EH (cell line): ENCODE measurements around the gene ANKRD39.

ENCODE experiments used
- DNase-seq: peaks from one replicate; pipeline ENCODE4 v3.0.0-alpha.2; 2015; ENCODE audit warnings: low read depth

The ANKRD39 gene

DNA sequence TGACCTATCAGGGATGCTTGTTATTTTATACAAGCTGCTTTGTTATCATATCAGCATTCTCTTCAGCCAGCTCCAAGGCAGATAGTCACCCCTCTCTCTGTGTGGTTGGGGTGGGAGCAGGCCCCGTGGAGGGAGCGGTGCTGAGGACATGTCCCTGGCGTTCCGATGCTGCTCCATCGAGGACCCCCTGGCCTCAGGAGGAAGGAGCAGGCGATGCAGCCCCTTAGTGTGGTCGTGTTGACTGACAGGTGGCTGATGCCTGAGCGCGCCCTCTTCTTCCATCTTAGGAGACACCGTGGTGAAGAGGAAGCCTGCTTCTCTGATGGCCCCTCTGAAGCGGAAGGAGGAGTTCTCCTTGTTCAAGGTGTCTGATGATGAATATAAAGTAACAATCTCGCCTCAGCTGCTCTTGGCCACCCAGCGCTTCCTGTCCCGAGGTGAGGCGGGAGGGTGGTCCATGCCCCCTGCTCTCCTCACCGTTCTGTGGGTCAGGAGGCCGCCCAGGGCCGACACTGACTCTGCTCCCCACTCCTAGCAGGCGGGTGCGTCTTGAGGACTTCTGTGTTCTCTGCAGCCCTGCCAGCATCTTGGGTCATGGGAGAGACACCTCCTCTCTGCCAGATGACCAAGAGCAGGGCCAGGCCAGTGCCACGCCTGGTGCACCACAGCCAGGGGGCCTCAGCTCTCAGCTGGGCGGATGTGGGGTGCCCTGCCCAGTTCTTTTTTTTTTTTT, 31.1 kb downstream of the ANKRD39 start:
- DNase-seq = no peak

DNA sequence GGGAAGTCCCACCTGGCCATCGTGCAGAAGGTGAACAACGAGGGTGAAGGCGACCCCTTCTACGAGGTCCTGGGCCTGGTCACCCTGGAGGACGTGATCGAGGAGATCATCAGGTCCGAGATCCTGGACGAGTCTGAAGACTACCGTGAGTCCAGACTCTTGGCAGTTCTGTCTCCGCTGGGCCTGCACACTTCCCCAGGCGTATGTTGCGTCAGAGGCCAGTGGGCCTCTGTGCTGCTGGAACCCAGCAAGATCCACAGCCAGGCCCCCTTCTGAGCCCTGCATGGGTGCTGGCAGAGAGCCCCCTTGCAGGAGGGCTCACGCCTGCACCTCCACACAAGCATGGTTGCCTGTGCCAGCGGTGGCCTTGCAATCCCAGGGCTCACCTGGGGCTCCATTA, 32.8 kb downstream of the ANKRD39 start:
- no peak for DNase-seq

DNA sequence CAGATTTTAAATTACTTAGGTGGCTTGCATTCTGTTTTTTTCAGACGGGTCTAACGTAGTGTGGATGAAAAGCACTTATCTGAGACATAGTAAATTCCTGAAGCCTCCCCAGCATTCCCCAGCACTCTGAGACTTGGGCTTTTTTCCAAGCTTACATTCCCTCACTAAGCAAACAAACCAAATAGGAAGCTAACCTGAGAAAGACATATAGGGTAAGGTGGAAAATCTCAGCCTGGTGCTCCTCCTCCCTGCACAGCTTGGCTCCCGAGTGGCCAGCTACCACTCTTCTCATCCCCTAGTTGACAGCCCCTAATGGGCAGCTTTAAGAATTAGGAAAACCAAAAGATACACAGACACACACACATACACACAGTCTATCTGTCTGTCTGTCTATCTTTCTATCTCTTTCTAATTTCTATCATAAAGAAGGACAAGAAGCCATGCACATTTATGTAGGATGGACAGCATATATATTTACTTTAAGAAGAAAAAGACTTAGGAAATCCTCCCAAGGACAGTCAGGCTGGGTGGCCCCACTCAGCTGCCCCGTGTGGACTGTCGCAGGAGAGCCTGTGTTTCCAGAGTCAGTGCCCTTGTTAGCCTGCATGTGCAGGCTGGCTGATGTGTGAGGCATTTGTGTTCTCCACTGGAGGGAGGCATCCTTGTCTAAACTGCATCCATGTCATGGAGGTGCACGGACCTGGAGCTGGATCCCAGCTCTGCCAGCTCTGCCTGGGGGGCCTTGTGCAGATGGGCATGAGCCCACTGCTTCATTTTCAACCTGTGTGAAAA, 33.5 kb downstream of the ANKRD39 start:
- DNase-seq = peak; percentile 69

DNA sequence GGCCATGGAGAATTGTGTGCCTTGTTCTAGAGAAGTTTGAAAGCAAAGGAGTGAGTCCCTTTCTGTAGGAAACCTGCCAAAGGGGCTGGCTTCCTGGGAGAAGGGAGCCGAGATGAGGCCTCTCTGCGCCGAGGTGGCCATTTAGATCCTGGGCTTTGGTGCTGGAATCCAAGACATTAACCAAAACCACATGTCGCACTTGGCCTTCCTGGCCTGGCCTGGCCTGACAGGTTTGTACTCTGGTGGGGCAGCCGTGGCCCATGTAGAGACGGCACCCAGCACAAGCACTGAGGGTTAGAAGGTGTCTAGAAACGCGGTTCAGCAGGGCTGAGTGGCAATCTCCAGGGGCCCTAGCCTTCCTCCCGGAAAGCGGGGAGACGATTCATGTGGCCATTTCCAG, 34.6 kb downstream of the ANKRD39 start:
- peak; percentile 21 for DNase-seq

DNA sequence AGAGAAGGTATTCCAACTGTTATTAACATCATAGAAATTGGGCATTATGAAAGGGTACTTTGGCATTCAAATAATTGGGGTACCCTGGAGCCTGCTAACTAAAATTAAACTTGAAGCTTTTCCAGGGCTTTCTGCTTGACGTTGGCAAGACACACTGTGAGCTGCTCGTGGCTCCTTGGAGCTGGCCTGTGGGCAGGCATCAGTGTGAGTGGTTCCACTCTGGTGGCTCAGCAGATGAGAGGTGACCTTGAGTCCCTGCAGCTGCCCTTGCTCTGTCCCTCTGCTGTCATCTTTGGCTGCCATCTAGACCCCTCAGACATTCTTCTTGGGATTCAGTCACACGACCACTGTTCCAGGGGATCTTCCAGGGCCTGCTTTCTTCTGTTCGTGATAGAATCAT, 35.0 kb downstream of the ANKRD39 start:
- no peak for DNase-seq

DNA sequence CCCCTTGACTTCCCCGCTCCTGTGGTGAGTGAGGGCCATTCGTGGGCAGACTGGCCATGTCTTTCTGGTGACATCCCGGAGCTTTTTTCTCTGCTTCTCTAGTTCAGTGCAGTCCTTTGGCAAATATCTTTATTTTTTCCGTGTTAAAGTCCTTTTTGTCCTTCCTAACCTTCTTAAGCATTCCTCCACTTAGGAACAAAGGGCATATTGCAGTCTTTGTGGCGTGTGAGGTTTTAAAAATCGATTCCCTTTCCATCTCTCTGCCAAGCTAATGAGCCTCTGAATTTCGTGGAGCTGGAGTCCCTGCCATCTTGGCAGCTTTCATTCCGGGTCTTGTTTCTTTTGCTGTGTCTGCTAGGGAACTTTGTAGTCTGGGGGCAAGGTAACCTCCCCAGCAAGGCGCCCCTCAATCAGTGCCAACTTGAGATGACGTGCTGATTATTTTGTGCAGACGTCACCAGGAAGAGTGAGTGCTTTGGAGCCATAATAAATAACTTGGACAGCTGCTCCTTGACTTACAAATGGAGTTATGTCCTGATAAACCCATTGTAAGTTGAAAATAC, 36.6 kb downstream of the ANKRD39 start:
- no peak for DNase-seq

DNA sequence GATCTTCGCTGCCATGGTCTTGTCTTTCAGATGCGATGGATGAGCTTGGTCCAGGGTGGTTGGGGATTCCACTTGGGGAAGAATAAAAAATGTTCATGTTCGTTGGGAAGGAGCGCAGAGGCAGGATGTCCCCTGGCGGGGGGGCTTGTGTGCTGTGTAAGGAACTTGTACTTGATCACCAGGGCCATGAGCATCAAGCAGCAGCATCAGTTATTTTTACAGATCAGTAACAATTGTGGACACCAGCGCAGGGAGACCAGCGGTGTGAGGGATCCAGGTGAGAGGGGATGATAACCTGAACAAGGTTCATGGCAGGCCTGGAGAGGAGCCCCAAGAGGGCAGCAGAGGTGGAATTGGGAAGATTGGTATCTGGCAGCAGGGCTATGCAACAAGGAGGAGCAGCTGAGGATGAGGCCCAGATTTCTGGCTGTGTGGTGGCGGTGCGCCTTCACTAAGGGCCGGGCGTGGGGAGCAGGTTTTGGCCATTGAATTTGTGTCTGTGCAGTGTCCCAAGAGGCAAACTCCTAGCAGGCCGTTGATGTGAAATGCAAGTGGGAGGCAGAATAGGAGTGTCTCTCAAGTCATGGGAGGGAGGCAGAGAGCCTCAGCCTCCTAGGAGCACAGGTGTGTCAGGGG, 37.8 kb downstream of the ANKRD39 start:
- DNase-seq = no peak

DNA sequence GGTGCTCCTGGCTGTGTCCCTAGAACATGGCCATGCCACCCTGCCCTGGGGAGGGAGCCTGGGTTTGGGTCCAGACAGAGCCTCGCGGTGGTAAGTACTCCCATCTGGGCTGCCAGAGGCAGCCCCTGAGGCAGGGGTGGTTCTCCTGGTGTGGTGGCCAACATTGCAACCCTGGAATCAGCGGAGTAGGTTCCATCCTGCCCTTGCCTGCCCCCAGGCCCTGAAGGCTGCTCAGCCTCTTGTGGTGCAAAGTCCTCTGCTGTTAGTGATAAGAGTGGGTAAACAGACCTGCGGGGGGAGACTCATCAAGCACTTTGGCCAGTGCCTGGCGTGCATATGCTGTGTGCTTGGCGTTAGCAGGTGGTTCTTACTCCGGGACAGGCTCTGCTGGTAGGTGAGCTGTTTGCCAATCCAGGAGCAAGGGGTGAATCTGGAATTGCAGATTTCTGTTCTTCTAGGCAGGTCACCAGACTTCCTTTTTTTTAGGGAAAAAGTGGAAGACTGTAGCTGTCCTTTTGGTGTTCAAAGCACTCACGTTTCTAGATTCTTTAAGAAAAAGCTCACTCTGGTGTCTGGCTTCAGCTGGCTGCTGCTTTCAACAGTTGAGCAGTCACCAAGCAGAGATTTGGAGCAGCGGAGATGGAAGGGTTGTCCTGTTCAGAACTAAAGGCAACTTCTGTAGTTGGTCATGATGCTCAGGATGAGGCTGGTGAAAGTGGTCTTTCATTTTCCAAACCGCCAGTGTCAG, 38.5 kb downstream of the ANKRD39 start:
- DNase-seq = no peak

DNA sequence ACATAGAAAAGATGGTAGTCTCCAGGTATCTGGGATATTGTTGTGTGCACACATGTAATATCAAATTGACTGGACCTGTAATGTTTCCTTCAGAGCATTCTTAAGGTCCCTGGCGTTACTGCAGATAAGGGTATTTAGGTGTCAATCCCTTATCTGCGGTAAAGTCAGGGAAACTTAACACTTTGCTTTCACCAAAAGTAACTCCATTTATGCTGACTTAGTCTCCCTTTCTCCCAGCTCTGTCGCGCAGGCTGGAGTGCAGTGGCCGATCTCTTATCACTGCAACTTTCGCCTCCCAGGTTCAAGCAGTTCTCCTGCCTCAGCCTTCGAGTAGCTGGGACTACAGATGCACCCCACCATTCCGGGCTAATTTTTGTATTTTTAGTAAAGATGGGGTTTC, 39.9 kb downstream of the ANKRD39 start:
- DNase-seq = no peak

DNA sequence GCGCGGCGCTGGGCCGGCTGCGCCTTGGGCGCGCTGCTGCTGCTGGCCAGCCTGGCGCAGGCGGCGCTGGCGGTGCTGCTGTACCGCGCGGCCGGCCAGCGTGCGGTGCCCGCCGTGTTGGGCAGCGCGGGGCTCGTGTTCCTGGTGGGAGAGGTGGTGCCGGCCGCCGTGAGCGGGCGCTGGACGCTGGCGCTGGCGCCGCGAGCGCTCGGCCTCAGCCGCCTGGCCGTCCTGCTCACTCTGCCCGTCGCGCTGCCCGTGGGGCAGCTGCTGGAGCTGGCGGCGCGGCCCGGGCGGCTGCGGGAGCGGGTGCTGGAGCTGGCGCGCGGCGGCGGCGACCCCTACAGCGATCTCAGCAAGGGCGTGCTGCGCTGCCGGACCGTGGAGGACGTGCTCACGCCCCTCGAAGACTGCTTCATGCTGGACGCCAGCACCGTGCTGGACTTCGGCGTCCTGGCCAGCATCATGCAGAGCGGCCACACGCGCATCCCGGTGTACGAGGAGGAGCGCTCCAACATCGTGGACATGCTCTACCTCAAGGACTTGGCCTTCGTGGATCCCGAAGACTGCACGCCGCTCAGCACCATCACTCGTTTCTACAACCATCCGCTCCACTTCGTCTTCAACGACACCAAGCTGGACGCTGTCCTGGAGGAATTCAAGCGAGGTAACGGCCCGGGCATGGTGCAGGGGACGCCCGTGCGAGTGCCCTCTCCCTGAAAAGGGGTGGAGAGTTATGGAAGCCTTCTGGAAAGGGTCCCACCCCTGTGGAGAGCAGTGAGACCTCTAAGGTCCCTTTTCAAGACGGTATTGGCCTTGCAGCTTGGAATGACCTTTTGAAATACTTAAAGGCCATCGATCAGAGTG, 40.7 kb downstream of the ANKRD39 start:
- peak; percentile 31 for DNase-seq

DNA sequence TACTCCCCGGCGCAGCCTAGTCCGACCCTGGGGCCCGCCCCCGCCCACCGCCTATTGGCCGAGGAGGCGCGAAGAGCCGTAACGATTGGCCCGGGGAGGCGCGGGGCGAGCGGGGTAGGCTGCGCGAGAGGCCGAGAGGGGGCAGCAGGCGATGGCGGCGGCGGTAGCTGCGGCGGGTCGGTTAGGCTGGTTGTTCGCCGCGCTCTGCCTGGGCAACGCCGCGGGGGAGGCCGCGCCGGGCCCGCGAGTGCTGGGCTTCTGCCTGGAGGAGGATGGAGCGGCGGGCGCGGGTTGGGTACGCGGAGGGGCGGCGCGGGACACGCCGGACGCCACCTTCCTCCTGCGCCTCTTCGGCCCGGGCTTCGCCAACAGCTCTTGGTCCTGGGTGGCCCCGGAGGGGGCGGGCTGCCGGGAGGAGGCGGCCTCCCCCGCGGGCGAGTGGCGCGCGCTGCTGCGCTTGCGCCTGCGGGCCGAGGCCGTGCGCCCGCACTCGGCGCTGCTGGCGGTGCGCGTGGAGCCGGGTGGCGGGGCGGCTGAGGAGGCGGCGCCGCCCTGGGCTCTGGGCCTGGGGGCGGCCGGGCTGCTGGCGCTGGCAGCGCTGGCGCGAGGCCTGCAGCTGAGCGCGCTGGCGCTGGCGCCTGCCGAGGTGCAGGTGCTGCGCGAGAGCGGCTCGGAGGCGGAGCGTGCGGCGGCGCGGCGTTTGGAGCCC, 41.5 kb downstream of the ANKRD39 start, which contains the start of gene CNNM3:
Gene CNNM3 (plus strand): TSS at position 142 of the 709 bp plus-strand sequence. CDS start 10 bp downstream, at position 152.
- peak; percentile 92 for DNase-seq

DNA sequence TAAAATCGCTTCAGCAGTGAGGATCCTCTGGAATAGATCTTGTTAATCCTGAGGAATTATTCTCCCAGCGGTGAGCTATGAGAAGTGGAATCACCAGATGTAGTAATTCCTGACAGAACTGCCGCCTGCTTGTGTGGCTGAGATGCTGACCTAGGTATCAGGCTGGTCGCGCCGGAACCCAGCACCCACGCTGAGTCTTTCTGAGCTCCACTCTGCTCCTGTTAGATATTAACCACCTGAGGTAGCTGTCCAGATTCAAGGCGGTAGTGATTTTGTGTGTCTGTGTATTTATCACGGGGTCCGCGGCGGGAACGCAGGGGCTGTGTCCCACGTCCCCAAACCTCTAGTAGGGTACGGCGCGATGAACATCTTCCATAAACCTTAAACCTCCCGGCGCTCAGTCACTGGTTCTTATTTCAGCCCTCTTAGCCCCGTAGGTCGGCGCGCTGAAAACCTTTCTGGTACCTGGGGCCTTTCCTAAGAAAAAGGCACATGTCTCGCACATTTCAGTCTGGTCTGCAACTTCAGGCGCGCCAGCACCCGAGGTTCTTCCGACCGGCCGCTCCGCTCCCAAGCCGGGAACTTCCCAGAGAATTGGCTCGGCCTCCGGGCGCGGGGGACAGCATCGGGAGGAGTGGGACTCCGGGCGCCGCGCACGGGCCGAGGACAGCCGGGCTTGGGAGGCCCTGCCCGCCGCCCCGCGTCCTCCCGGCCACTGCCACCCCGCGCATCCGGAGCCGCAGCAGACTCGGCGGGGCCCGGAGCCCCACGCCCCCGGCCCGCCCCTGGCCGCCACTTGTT, 42.3 kb downstream of the ANKRD39 start:
- DNase-seq = peak; percentile 34

DNA sequence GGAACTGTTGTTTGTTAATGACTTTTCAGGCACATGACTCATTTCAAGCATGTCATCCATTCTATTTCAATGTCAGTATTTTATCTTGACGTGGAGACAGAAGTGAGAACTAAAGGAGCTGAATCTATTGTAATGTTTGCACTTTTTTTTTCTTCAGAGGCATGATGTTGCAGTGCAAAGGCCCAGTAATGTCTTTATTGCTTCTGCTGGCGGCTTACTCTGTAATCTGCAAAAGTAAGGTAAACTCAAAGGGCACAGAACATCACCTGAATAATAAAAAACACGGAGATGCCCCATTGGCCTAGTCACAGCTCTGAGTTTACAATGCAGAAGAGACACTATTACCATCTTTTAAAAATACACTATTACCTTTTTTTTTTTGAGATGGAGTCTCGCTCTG, 44.2 kb downstream of the ANKRD39 start:
- no peak for DNase-seq

DNA sequence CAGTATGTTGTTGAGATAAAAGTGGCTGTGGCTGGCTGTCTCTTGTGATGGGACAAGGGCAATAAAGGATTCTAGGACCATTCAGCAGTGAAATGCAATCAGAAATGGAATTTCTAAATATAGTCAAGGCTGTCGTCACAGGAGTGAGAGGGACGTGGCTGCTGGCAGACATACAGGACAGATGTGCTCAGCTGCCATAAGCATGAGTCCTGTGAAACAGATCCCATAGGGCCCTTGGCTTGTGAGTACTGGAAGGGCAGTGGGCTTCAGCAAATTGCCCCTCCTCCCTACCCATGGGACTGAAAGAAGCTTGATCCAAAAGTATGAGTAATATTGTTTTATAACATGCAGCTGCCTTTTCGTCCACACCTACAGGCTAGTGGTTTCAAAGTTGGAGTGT, 45.9 kb downstream of the ANKRD39 start:
- DNase-seq = peak; percentile 25

DNA sequence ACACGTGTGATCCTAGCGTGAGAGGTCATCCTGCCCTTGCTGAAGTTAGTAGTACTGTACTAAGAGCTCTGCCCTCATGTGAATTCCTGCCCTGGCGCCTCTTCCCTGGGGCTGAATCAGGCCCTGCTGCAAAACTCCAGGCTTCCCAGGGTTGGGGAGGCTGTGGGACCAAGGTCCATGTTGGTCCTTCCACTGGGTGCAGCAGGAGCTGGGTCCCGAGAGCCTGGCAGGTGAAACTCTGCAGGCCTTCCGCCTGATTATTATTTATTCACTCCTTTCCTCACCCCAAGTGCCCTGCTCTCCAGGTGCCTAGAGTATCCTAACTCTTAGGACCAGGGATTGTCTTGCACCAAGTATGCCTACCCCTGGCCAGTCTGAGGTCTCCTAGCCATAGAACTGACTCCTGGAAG, 47.0 kb downstream of the ANKRD39 start:
- DNase-seq = no peak

DNA sequence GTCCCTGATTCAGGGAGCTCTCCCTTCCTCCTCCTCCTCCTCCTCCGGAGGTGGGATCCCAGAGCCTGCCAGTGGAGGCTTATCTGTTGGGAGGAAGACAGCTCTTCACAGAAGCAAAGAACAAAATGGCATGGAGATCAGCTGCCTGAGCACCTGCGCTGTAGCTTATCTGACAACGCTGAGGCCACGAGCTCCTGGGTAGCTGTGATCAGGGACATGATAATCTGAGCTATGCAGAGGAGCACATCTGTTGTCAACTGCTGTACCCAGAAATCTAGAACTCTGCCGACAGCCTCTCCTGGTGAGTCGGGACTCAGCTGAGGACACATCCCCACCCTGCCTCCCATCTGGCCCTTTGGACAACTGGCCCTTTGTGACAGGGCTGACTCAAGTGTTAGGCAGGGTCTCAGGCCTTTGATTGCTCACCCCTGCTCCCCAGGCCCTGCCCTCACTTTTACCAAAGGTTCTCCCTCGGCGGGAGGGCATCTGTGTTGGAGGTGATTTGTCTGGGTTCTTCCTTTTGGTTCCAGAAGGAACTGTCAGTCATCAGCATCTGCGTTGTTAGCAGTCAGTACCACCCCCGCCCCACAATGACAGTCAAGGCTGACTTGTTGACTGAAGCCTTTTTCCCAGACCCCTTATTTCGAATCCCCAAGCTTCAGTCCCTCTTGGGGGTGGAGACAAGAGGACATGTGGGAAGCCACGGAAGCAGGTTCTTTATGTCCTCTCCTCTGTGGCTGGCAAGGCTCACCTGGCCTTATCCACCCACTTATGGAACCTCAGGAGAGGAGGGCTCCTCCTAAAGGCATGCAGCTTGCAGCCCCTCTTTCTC, 47.6 kb downstream of the ANKRD39 start:
- DNase-seq = no peak

DNA sequence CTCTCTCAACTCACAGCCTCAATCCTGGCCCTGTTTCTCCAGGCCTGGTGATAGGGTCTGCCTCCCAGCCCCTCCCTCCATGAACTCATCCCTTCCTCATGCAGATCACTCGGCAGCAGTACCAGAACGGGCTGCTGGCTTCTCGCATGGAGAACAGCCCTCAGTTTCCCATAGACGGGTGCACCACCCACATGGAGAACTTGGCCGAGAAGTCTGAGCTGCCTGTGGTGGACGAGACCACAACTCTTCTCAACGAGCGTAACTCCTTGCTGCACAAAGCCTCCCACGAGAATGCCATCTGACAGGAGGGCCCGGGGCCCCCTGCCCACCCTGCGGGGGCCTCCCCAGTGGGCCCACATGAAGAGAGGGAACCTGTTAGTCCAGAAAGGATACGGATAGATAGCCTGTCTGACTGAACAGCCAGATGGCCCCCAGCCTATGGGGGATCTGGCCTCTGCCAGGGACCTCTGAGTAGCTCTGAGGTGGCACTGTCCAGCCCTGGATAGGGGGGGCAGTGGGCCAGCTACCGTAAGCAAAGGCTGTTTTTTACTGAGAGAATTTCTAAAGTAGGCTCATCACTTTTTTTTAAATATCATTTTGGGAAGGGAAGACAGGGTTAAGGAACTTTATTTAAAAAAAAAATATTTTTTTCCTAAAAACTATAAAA, 48.5 kb downstream of the ANKRD39 start:
- DNase-seq = no peak
